GM12878 (cell line): Measurements from ENCODE around the gene COPS3. TPM values are rescaled to one million over a fixed set of nuclear protein-coding genes. Genes with fewer than 3 reads are reported as not detected.
A peak's percentile ranks its signal among the peaks of the same experiment; 100 is the strongest.

Source experiments
- BHLHE40 ChIP-seq, 2 experiments: fragments of 450-650 bp in 1 of 2; IDR thresholded peaks; 2 replicates each; pipeline ENCODE4 v1.6.1; 2011 to 2017; ENCODE audit warnings: low read depth in 2 of 2, borderline replicate concordance in 1 of 2, improper control_type of control experiment in 1 of 2, low read length in 1 of 2, mild to moderate bottlenecking in 1 of 2
- BMI1 ChIP-seq: fragments of 450-650 bp; IDR thresholded peaks from 2 replicates; pipeline ENCODE4 v1.6.1; 2016; ENCODE audit warnings: mild to moderate bottlenecking, moderate library complexity, borderline replicate concordance
- CBX3 ChIP-seq: fragments of 200-600 bp; sonication (generic); IDR thresholded peaks from 2 replicates; pipeline ENCODE4 v1.6.1; 2016; ENCODE audit warnings: low read depth, borderline replicate concordance
- POLR2A ChIP-seq: IDR thresholded peaks from 2 replicates; pipeline ENCODE4 v1.6.1; 2011; ENCODE audit warnings: low read depth, mild to moderate bottlenecking, low read length
- RAD21 ChIP-seq: IDR thresholded peaks from 2 replicates; pipeline ENCODE4 v1.6.1; 2011; ENCODE audit warnings: mild to moderate bottlenecking, low read depth, low read length, moderate library complexity; ENCODE audit not compliant: insufficient read depth
- RAD51 ChIP-seq: fragments of 450-650 bp; IDR thresholded peaks from 2 replicates; pipeline ENCODE4 v1.6.1; 2016; ENCODE audit warnings: moderate library complexity, mild to moderate bottlenecking, inconsistent platforms
- RUNX3 ChIP-seq: IDR thresholded peaks from 2 replicates; pipeline ENCODE4 v1.6.1; 2012; ENCODE audit warnings: low read length, inconsistent platforms
- SMAD5 ChIP-seq: IDR thresholded peaks from 2 replicates; pipeline ENCODE4 v1.6.1; 2016; ENCODE audit warnings: antibody characterized with exemption, low read depth
- SMC3 ChIP-seq: IDR thresholded peaks from 2 replicates; pipeline ENCODE4 v1.6.1; 2011; ENCODE audit warnings: low read length, improper control_type of control experiment, borderline replicate concordance
- SRF ChIP-seq, 2 experiments: IDR thresholded peaks; 2 replicates each; pipeline ENCODE4 v1.6.1; 2011; ENCODE audit warnings: low read depth in 2 of 2, low read length in 2 of 2, mild to moderate bottlenecking in 1 of 2, moderate library complexity in 1 of 2
- TAF1 ChIP-seq: IDR thresholded peaks from 2 replicates; pipeline ENCODE4 v1.6.1; 2011; ENCODE audit warnings: mild to moderate bottlenecking, low read depth, low read length, borderline replicate concordance
- TCF12 ChIP-seq: IDR thresholded peaks from 2 replicates; pipeline ENCODE4 v1.6.1; 2011; ENCODE audit warnings: low read depth, mild to moderate bottlenecking, low read length
- YY1 ChIP-seq: IDR thresholded peaks from 2 replicates; pipeline ENCODE4 v1.6.1; 2011; ENCODE audit warnings: low read depth, mild to moderate bottlenecking, low read length
- ZNF274 ChIP-seq: IDR thresholded peaks from one replicate; pipeline ENCODE4 v1.8.0; 2011; ENCODE audit not compliant: insufficient read length, insufficient read depth
- polyA plus RNA-seq, 11 experiments: library from polyadenylated mRNA; depleted of rRNA in 4 of 11; unstranded in 6 of 11; stranded (reverse) in 5 of 11; fragments of >200 nt; fragmentation: Nextera tagmentation in 4 of 11; fragmentation: Illumina TruSeq in 1 of 11; extraction: Ambion mirVana in 4 of 11; extraction: Trizol in 1 of 11; gene quantifications; 1 replicate in 1 of 11; 2 replicates in 10 of 11; pipeline versions ENCODE4 v1.2.1 to v1.2.3, GENCODE V29; 2011 to 2016; ENCODE audit warnings: inconsistent platforms in 2 of 11, missing spikeins in 2 of 11, low read depth in 1 of 11
- total RNA-seq, 4 experiments: library from RNA; depleted of rRNA in 3 of 4; stranded (reverse); fragments of >200 nt in 3 of 4; fragmentation: Illumina TruSeq in 1 of 4; extraction: Trizol in 1 of 4; gene quantifications; 2 replicates each; pipeline versions ENCODE4 v1.2.1 to v1.2.3, GENCODE V29; 2013 to 2021
- TF ChIP-seq, protein P1 (sequence below): IDR thresholded peaks from 2 replicates; pipeline ENCODE4 v1.6.1; 2011; ENCODE audit warnings: low read depth, low read length, improper control_type of control experiment, borderline replicate concordance
- TF ChIP-seq, protein P2 (sequence below), 3 experiments: IDR thresholded peaks in 2 of 3; conservative IDR thresholded peaks in 1 of 3; 2 replicates each; pipeline ENCODE4 v1.5.1; 2011; ENCODE audit warnings: low read depth in 3 of 3, low read length in 3 of 3, mild to moderate bottlenecking in 3 of 3, control low read depth in 2 of 3, moderate library complexity in 2 of 3, inconsistent platforms in 1 of 3, mixed read lengths in 1 of 3; ENCODE audit not compliant: control insufficient read depth in 2 of 3, insufficient read depth in 1 of 3; ENCODE audit errors: extremely low read depth in 1 of 3
- TF ChIP-seq, protein P3 (sequence below): fragments of 450-650 bp; formaldehyde crosslinking; IDR thresholded peaks from 2 replicates; pipeline ENCODE4 v1.5.0; 2022; ENCODE audit warnings: mild to moderate bottlenecking, missing genetic modification characterization

COPS3 gene
- total and polyA plus RNA-seq, 10 of the 15 experiments (the other 5 are each of a cell fraction or from before 2014, with no cell fraction given) = 99.7 to 187 (median 133) TPM

DNA sequence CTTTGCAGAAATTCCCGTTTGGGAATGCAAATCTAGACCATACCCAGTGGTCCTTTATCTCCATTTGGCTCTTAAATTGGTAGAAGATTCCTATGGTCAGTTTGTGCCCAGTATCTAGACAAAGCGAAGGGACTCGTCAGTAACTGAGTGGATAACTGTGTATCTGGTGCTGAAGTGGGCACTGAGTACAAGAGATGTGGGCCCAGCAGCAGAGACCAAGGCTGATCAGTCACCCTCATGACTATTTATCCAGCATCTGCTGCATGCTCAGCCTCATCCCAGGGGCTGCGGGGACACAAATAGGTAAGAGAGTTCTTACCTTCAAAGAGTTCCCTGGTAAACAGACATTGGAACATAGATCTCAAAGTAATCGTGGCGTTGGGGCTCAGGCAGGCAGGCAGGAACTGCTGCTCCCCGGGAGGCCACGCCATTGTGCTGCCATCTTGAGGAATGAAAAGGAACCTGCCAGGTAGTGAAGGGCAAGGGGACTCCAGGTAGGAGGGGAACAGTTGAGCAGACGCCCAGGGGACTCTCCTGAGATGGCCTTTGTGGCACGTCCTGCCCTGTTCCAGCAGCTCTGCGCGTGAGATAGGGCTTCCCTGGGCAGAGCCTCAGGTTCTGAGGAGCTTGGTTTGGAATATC, 32.4 kb upstream of the COPS3 start (continued):
- TF ChIP-seq SRF (IDR thresholded peaks at IDR 0.05; ENCODE audit: low read depth in 2 of 2, low read length in 2 of 2) = no peak
- TF ChIP-seq CBX3 = no peak
- no peak for TF ChIP-seq RUNX3
- no peak for TF ChIP-seq TAF1
- 0 out of 2 replicates have a peak, but pooled peaks have one; percentile 45 for TF ChIP-seq YY1
- TF ChIP-seq, protein P1, sequence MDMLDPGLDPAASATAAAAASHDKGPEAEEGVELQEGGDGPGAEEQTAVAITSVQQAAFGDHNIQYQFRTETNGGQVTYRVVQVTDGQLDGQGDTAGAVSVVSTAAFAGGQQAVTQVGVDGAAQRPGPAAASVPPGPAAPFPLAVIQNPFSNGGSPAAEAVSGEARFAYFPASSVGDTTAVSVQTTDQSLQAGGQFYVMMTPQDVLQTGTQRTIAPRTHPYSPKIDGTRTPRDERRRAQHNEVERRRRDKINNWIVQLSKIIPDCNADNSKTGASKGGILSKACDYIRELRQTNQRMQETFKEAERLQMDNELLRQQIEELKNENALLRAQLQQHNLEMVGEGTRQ = no peak
- TF ChIP-seq SMAD5 = no peak
- TF ChIP-seq, protein P2, sequence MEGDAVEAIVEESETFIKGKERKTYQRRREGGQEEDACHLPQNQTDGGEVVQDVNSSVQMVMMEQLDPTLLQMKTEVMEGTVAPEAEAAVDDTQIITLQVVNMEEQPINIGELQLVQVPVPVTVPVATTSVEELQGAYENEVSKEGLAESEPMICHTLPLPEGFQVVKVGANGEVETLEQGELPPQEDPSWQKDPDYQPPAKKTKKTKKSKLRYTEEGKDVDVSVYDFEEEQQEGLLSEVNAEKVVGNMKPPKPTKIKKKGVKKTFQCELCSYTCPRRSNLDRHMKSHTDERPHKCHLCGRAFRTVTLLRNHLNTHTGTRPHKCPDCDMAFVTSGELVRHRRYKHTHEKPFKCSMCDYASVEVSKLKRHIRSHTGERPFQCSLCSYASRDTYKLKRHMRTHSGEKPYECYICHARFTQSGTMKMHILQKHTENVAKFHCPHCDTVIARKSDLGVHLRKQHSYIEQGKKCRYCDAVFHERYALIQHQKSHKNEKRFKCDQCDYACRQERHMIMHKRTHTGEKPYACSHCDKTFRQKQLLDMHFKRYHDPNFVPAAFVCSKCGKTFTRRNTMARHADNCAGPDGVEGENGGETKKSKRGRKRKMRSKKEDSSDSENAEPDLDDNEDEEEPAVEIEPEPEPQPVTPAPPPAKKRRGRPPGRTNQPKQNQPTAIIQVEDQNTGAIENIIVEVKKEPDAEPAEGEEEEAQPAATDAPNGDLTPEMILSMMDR (IDR thresholded peaks at IDR 0.05 in 2 of 3, conservative IDR thresholded peaks at IDR 0.05 in 1 of 3; ENCODE audit: control insufficient read depth in 2 of 3, extremely low read depth in 1 of 3, insufficient read depth in 1 of 3, low read depth in 3 of 3, low read length in 3 of 3) = peak; percentile 87 to 91 (median 89)
- no peak for TF ChIP-seq RAD51
- no peak for TF ChIP-seq BMI1
- no peak for TF ChIP-seq TCF12
- no peak for TF ChIP-seq POLR2A
- no peak for TF ChIP-seq ZNF274
- TF ChIP-seq BHLHE40 (IDR thresholded peaks at IDR 0.05; ENCODE audit: borderline replicate concordance in 1 of 2, low read depth in 2 of 2, low read length in 1 of 2) = no peak
- TF ChIP-seq SMC3 = peak; percentile 85
- TF ChIP-seq RAD21 = peak; percentile 92
- TF ChIP-seq, protein P3, sequence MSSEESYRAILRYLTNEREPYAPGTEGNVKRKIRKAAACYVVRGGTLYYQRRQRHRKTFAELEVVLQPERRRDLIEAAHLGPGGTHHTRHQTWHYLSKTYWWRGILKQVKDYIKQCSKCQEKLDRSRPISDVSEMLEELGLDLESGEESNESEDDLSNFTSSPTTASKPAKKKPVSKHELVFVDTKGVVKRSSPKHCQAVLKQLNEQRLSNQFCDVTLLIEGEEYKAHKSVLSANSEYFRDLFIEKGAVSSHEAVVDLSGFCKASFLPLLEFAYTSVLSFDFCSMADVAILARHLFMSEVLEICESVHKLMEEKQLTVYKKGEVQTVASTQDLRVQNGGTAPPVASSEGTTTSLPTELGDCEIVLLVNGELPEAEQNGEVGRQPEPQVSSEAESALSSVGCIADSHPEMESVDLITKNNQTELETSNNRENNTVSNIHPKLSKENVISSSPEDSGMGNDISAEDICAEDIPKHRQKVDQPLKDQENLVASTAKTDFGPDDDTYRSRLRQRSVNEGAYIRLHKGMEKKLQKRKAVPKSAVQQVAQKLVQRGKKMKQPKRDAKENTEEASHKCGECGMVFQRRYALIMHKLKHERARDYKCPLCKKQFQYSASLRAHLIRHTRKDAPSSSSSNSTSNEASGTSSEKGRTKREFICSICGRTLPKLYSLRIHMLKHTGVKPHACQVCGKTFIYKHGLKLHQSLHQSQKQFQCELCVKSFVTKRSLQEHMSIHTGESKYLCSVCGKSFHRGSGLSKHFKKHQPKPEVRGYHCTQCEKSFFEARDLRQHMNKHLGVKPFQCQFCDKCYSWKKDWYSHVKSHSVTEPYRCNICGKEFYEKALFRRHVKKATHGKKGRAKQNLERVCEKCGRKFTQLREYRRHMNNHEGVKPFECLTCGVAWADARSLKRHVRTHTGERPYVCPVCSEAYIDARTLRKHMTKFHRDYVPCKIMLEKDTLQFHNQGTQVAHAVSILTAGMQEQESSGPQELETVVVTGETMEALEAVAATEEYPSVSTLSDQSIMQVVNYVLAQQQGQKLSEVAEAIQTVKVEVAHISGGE (CRISPR knock-in tag) = no peak
